ENCODE results near the gene TBRG4. TPM values are rescaled to one million over a fixed set of nuclear protein-coding genes. Genes with fewer than 3 reads are reported as not detected.

The TBRG4 gene
- total and polyA plus RNA-seq, 2 donors from 2014 or later, result 45.7 to 67.8 TPM

DNA sequence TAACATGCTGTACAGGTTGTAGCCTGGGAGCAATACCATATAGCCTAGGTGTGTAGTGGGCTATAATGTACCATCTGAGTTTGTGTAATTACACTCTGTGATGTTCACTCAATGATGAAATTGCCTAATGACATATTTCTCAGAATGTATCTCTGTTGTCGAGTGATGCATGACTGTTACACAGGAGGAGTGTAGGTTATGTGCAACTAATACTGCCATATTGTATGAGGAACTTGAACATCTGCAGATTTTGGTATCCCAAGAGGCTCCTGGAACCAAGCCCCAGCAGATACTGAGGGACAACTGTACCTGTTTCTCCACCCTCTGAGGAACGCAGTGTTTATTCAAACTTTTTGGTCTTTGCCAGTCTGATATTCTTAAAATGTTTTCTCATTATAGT lies 61.3 kb downstream of the TBRG4 start:
- Histone ChIP-seq H3K36me3 (ENCODE audit: control insufficient read depth in 2 of 3, insufficient read depth in 3 of 3, low read length in 3 of 3) (peaks cover 0 to 8% (median 0%) of the 10 kb centered on the region in 3 donors), H3K4me1 (ENCODE audit: control insufficient read depth in 2 of 3, insufficient read depth in 2 of 3, low read depth in 1 of 3, low read length in 3 of 3) (no peaks in the 10 kb centered on the region), H3K9me3 (ENCODE audit: control insufficient read depth in 2 of 3, insufficient read depth in 1 of 3, low read length in 3 of 3) (no peaks in the 10 kb centered on the region), H3K27me3 (ENCODE audit: control insufficient read depth, insufficient read depth, low read length) (no peaks in the 10 kb centered on the region), H3K27ac (ENCODE audit: low read depth in 2 of 2, low read length in 2 of 2) (no peak overlapping the region), H3K9ac (ENCODE audit: low read length in 3 of 3) (no peak overlapping the region), H3K4me3 (ENCODE audit: low read length in 3 of 3) (no peak overlapping the region)
- TF ChIP-seq, protein P1, sequence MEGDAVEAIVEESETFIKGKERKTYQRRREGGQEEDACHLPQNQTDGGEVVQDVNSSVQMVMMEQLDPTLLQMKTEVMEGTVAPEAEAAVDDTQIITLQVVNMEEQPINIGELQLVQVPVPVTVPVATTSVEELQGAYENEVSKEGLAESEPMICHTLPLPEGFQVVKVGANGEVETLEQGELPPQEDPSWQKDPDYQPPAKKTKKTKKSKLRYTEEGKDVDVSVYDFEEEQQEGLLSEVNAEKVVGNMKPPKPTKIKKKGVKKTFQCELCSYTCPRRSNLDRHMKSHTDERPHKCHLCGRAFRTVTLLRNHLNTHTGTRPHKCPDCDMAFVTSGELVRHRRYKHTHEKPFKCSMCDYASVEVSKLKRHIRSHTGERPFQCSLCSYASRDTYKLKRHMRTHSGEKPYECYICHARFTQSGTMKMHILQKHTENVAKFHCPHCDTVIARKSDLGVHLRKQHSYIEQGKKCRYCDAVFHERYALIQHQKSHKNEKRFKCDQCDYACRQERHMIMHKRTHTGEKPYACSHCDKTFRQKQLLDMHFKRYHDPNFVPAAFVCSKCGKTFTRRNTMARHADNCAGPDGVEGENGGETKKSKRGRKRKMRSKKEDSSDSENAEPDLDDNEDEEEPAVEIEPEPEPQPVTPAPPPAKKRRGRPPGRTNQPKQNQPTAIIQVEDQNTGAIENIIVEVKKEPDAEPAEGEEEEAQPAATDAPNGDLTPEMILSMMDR (IDR thresholded peaks at IDR 0.05; ENCODE audit: borderline replicate concordance, extremely low read depth, insufficient read depth), result no peak
- DNase-seq (no peak), FAIRE-seq (no peak)
- intact Hi-C loops (cut with DNase I), result no loop called here

Other genes starting within 250 kb of the TBRG4 start
- 25.3 TPM for gene PURB, start 226.2 kb downstream of the TBRG4 start, total RNA-seq
- gene PURB, start 226.2 kb downstream of the TBRG4 start, polyA plus RNA-seq (ENCODE audit: insufficient read depth, low read depth, low replicate concordance), result 7.7 TPM
- gene MYO1G, start 132.7 kb downstream of the TBRG4 start, total RNA-seq, result 14.3 TPM
- 0.60 TPM for gene MYO1G, start 132.7 kb downstream of the TBRG4 start, polyA plus RNA-seq (ENCODE audit: insufficient read depth, low read depth, low replicate concordance)
- 35.0 TPM for gene CCM2, start 111.5 kb downstream of the TBRG4 start, total RNA-seq
- gene CCM2, start 111.5 kb downstream of the TBRG4 start, polyA plus RNA-seq (ENCODE audit: insufficient read depth, low read depth, low replicate concordance), result 37.8 TPM
- 4.2 TPM for gene NACAD, start 22.7 kb downstream of the TBRG4 start, total RNA-seq
- 5.0 TPM for gene NACAD, start 22.7 kb downstream of the TBRG4 start, polyA plus RNA-seq (ENCODE audit: insufficient read depth, low read depth, low replicate concordance)
- gene RAMP3, start 46.1 kb upstream of the TBRG4 start, total RNA-seq, result 82.6 TPM
- gene RAMP3, start 46.1 kb upstream of the TBRG4 start, polyA plus RNA-seq (ENCODE audit: insufficient read depth, low read depth, low replicate concordance), result 168 TPM